Measurements from ENCODE around the gene MMP8.

Gene MMP8

DNA sequence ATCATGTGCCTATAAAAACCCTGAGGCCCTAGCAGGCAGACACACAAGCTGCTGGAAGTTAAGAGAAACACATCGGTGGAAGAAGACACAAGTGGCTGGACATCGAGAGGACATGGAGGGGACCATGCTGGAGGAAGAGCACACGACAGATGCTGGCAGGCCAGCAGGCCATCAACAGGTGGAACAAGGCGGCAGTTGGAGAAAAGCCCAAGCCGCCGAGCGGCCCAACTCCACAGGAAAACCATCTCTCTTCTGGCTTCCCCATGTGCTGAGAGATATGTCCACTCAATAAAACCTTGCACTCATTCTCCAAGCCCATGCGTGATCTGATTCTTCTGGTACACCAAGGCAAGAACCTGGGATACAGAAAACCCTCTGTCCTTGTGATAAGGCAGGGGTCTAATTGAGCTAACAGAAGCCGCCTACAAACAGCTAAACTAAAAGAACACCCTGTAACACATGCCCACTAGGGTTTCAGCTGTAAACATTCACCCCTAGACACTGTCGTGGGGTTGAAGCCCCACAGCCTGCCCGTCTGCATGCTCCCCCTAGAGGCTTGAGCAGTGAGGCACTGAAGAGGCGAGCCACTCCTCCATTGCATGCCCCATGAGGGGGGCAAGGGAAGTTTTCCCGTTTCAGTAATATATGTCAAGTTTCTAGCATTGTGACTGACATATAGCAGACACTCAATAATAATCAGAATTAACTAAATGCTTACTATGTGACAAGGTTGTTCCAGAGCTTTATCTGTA is 60.6 kb downstream of the MMP8 start:
- H3K4me3 ChIP-seq (replicated peaks in 1 of 2; ENCODE audit: low read depth in 2 of 2, low read length in 2 of 2): no peak overlapping the region
- peak in 1 of 2 donors; percentile 22 for DNase-seq (ENCODE audit: low read depth in 2 of 2)
- TF ChIP-seq, protein P1, sequence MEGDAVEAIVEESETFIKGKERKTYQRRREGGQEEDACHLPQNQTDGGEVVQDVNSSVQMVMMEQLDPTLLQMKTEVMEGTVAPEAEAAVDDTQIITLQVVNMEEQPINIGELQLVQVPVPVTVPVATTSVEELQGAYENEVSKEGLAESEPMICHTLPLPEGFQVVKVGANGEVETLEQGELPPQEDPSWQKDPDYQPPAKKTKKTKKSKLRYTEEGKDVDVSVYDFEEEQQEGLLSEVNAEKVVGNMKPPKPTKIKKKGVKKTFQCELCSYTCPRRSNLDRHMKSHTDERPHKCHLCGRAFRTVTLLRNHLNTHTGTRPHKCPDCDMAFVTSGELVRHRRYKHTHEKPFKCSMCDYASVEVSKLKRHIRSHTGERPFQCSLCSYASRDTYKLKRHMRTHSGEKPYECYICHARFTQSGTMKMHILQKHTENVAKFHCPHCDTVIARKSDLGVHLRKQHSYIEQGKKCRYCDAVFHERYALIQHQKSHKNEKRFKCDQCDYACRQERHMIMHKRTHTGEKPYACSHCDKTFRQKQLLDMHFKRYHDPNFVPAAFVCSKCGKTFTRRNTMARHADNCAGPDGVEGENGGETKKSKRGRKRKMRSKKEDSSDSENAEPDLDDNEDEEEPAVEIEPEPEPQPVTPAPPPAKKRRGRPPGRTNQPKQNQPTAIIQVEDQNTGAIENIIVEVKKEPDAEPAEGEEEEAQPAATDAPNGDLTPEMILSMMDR (IDR thresholded peaks at IDR 0.05; ENCODE audit: low read depth, low read length): peak; percentile 64

DNA sequence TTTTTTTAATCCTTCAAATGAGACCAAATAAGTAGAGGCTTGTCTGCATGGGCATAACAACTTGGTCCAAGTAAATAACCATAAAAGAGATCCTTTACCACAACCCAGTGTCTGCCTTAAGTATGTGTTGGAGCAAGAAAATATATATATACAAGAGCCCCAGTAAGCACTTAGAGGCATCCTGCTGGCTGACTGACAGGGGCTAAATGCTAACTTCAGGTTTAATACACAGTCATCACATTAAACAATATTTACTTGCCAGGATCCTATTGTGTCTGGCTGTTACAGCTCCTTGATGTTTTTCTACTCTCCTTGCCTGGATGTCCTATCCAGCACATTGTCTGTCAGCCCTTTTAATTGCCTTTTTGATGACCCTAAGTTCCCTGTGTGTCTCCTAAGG is 62.1 kb downstream of the MMP8 start:
- no peak for DNase-seq (ENCODE audit: low read depth in 2 of 2)
- TF ChIP-seq, protein P1 (IDR thresholded peaks at IDR 0.05; ENCODE audit: low read depth, low read length): no peak
- no peak overlapping the region for H3K4me3 ChIP-seq (replicated peaks in 1 of 2; ENCODE audit: low read depth in 2 of 2, low read length in 2 of 2)
